ENCODE results near the gene MRPL11. TPM values are rescaled to one million over a fixed set of nuclear protein-coding genes. Genes with fewer than 3 reads are reported as not detected.

The MRPL11 gene
- total and polyA plus RNA-seq, 2 of the 13 experiments (the other 11 are each of a cell fraction or from before 2014, with no cell fraction given): 72.9 to 176 TPM

DNA sequence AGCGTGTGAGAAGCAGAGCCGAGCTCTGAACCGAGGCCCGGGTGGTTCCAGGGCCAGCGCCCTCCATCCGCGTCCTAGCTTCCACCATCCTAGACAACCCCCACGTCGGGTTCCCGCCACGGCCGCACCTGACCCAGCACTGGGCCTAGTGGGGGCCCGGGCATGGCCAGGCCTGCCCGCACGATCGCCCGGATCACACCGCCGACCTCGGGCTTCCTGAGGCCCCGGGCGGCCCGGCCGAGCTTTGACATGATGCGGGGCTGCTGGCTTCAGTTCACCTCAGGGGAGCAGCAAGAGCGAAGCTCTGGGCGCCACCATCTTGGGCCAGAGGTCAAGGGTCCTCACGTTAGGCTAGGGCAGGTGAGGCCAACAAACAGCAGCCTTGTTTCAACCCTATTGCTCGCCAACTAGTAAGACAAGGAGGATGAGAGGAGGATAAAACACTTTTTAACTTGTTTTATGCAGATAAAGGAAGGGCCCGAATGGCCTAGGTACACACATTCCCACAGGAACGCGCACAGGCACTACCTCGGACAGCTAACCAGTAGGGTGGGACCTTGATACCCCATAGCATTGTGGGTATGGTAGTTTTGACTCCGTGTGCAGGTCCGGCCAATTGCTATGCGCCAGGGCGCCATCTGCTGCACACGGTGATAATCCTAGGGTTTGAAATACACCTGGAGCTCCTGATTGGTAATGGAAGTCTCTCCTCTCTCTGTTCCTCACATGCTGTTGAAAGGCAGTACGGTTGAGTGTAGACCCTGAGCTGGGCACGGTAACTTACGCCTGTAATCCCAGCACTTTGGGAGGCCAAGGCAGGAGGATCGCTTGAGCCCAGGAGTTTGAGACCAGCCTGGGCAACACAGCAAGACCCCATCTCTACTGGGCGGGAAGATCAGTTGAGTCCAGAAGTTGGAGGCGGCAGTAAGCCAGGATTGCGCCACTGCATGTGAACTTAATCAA lies at the start of gene MRPL11 (continued):
- no peak for TF ChIP-seq PRDM4 (CRISPR knock-in tag; IDR thresholded peaks at IDR 0.05; ENCODE audit: borderline replicate concordance)

DNA sequence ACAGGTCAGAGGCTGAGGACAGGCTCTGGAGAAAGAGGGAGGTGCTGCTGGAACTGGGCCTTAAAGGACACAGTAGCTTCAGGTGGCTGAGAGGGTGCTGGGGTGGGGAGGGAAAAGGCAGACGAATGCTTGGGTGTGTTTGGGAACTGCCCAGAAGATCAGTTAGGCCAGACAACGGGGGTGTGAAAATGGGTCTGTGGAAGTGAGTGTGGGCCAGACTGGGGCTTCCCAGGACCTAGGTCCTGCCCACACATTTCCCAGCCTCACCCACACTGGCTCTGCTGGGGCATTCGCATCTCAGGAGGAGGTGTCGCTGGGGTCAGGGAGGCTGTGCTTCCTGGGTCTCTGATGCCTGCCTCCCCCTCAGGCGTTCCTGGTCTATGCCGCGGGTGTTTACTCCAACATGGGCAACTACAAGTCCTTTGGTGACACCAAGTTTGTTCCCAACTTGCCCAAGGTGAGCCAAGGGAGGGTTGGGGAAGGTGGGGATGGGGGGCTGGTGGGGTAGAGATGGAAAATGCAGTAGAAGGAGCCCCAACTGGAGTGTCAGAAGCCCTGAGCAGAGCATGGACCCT lies 46.2 kb upstream of the MRPL11 start:
- no peak for ATAC-seq
- in situ Hi-C loops (cut with HindIII; ENCODE audit: extremely low pct_ligation_motif_present, low pct_unique_long_range_greater_than_20kb) (no loop called here), intact Hi-C loops (cut with micrococcal nuclease; ENCODE audit: unreplicated experiment) (no loop called here)
- no peak for TF ChIP-seq ZEB1 (IDR thresholded peaks at IDR 0.05; ENCODE audit: insufficient replicate concordance, low read depth)
- TF ChIP-seq, protein P1, sequence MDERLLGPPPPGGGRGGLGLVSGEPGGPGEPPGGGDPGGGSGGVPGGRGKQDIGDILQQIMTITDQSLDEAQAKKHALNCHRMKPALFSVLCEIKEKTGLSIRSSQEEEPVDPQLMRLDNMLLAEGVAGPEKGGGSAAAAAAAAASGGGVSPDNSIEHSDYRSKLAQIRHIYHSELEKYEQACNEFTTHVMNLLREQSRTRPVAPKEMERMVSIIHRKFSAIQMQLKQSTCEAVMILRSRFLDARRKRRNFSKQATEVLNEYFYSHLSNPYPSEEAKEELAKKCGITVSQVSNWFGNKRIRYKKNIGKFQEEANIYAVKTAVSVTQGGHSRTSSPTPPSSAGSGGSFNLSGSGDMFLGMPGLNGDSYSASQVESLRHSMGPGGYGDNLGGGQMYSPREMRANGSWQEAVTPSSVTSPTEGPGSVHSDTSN (CRISPR knock-in tag; IDR thresholded peaks at IDR 0.05): no peak
- no peak for TF ChIP-seq ARHGAP35 (CRISPR knock-in tag; IDR thresholded peaks at IDR 0.05; ENCODE audit: borderline replicate concordance)
- no peak for TF ChIP-seq KLF12 (CRISPR knock-in tag; IDR thresholded peaks at IDR 0.05; ENCODE audit: borderline replicate concordance)
- no peak for TF ChIP-seq ZNF451 (CRISPR knock-in tag; IDR thresholded peaks at IDR 0.05)
- no peak for TF ChIP-seq SOX13 (IDR thresholded peaks at IDR 0.05)
- no peak for TF ChIP-seq SOX13 (CRISPR knock-in tag; conservative IDR thresholded peaks at IDR 0.05 in 1 of 2, IDR thresholded peaks at IDR 0.05 in 1 of 2)
- no peak for TF ChIP-seq BCLAF1 (IDR thresholded peaks at IDR 0.05)
- TF ChIP-seq HOXA3 (CRISPR knock-in tag; IDR thresholded peaks at IDR 0.05): no peak
- no peak for TF ChIP-seq ZNF234 (CRISPR knock-in tag; conservative IDR thresholded peaks at IDR 0.05)
- TF ChIP-seq CCDC6 (CRISPR knock-in tag; IDR thresholded peaks at IDR 0.05): no peak
- TF ChIP-seq RBM39 (IDR thresholded peaks at IDR 0.05; ENCODE audit: low read depth, low read length, poor library complexity, severe bottlenecking): no peak
- TF ChIP-seq ZNF839 (CRISPR knock-in tag; IDR thresholded peaks at IDR 0.05; ENCODE audit: borderline replicate concordance): no peak
- TF ChIP-seq ZNF143 (CRISPR knock-in tag; IDR thresholded peaks at IDR 0.05): no peak

More for the DNA sequence above, 46.2 kb upstream of the MRPL11 start:
- Histone ChIP-seq H3K4me3 (replicated peaks in 1 of 3; ENCODE audit: insufficient read depth in 1 of 3, low read depth in 2 of 3, low read length in 3 of 3) (no peak overlapping the region), H3K4me1 (ENCODE audit: insufficient read depth, low read length) (peaks cover 39% of the 10 kb centered on the region), H4K20me1 (ENCODE audit: insufficient read depth, low read length) (no peaks in the 10 kb centered on the region; the same call in 1 of the 2 replicates), H3K27me3 (ENCODE audit: control insufficient read depth in 1 of 2, insufficient read depth in 2 of 2, low read length in 2 of 2) (no peaks in the 10 kb centered on the region), H2AFZ (ENCODE audit: low read length) (no peak overlapping the region), H3K79me2 (ENCODE audit: insufficient read depth, low read length) (peaks cover 2% of the 10 kb centered on the region), H3K27ac (ENCODE audit: extremely low read length, insufficient read depth, low read length) (no peak overlapping the region), H3K9me3 (ENCODE audit: low read length) (no peaks in the 10 kb centered on the region), H3K36me3 (replicated peaks in 1 of 2; ENCODE audit: control insufficient read depth in 1 of 2, insufficient read depth in 2 of 2, low read length in 2 of 2) (peaks cover 10 to 28% of the 10 kb centered on the region in 2 experiments; a peak in 4 of 5 replicates), H3K4me2 (ENCODE audit: low read depth, low read length) (no peak overlapping the region), H3K9ac (ENCODE audit: insufficient read depth, low read depth, low read length) (no peak overlapping the region)
- POLR2A ChIA-PET: interaction anchor here (1.4 to 1.9 kb wide), 2 partner anchors 24 to 193 kb away, joined by 6 to 11 read pairs; partner anchors contain the start of gene RBM4B
- DNase-seq (ENCODE audit: low spot score) (no peak), FAIRE-seq (no peak)
- CTCF ChIA-PET (ENCODE audit: low intra/inter-chr PET ratio, low total read pairs): no interaction called here
- 95% methylated on average over 6 of the region's 7 CpGs for WGBS (ENCODE audit: low lambda C conversion rate)
- no TSS peak for BruUV-seq (replicated peaks)

Measured in HepG2 (cell line).